Measurements from ENCODE around the gene ZNF714.

The ZNF714 gene

DNA sequence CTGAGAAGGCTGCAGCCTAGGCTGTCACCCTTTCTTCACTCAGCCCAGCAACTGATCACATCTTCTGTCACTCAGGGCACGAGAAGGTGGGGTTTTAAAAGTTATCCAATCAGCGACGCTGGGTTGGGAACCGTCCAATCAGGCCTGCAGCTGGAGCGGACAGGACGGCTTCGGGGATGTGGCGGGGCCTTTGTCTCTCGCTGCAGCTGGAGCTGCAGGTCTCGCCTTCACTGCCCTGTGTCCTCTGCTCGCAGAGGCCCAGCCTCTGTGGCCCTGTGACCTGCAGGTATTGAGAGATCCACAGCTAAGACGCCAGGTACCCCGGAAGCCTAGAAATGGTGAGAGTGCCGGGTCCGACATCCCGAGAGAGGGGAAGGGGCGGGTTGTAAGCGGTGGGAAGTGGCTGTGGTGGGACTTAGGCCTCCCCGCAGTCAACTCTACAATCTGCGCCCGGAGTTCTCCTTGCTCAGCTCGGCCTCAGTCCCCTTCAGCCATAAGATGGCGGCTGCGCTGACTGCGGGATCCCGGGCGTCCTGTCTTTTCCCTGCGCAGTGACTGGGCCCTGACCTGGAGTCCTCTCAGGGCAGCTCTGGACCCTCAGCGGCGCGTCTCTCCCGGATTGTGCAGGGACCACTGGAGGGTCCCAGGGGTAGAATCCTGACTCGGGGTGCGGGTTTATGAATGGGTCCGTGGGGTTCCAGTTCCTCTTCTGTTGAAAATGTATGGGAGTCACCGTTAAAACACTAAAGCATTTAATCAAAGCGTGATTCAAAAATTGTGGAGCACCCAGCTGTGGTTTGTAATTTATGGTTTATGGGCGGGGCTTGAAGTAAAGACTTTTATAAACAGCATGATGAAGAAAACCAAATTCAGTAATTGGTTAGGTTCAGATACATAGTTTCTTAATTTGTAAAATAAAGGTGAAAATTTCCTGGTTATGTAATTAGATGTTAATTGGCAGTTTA lies at the start of gene ZNF714:
Gene ZNF714, plus strand, starts transcription at position 193 of the 965 bp plus-strand sequence. CDS start 16,066 bp downstream, outside the sequence.
- DNase-seq, result peak; percentile 73

GRCh38 chr19:21045028-21045427 lies 37.0 kb upstream of the ZNF714 start:
- DNase-seq, result no peak

DNA sequence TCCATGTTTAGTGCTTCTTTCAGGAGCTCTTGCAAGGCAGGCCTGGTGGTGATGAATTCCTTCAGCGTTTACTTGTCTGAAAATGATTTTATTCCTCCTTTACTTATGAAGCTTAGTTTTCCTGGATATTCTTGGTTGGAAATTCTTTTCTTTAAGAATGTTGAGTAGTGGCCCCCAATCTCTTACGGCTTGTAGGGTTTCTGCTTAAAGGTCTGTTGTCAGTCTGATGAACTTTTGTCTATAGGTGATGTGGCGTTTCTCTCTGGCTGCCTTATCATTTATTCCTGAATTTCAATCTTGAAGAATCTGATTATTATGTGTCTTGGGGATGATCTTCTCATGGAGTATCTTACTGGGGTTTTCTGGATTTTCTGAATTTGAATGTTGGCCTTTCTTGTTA lies 35.5 kb upstream of the ZNF714 start:
- no peak for DNase-seq

DNA sequence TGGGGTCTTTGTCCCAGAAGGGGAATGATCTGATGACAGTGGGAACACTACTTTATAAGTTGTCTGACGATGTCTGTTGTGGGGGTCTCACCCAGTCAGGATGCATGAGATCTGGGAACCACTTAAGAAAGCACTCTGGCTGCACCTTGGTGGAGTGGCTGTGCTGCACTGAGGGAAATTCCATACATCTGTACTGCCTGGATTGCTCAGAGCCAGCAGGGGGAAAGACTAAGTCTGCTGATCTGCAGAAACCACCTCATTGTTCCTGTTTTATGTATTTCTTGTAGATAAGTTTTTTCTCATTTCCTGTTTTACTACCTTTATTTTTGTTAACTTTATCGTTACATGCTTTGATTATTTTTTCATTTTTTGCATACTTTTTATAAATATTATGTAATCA lies 34.3 kb upstream of the ZNF714 start:
- no peak for DNase-seq

DNA sequence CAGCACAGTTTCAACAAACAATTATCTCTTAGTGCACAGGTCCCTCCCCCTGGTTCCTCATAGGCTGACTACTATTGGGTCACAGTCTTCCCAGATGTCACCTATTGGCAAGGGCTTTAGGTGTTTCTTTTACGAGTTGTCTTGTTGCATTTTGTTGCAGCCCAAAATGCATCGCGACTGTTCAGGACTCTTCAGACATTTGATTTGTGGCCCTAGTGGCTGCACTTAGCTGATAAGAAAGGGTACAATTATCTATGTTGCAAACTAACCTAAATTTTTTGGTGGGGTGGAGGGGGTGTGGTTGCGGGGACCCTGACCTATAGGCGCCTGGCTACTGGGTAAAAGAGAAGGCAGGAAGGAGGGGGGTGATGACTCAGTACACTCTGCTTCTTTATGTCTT lies 29.1 kb upstream of the ZNF714 start:
- no peak for DNase-seq

GRCh38 chr19:21065336-21065735 lies 16.7 kb upstream of the ZNF714 start:
- no peak for DNase-seq

GRCh38 chr19:21084343-21084742 lies 2.3 kb downstream of the ZNF714 start:
- no peak for DNase-seq

GRCh38 chr19:21087871-21088270 lies 5.9 kb downstream of the ZNF714 start:
- no peak for DNase-seq

GRCh38 chr19:21092109-21092508 lies 10.1 kb downstream of the ZNF714 start:
- DNase-seq, result no peak

DNA sequence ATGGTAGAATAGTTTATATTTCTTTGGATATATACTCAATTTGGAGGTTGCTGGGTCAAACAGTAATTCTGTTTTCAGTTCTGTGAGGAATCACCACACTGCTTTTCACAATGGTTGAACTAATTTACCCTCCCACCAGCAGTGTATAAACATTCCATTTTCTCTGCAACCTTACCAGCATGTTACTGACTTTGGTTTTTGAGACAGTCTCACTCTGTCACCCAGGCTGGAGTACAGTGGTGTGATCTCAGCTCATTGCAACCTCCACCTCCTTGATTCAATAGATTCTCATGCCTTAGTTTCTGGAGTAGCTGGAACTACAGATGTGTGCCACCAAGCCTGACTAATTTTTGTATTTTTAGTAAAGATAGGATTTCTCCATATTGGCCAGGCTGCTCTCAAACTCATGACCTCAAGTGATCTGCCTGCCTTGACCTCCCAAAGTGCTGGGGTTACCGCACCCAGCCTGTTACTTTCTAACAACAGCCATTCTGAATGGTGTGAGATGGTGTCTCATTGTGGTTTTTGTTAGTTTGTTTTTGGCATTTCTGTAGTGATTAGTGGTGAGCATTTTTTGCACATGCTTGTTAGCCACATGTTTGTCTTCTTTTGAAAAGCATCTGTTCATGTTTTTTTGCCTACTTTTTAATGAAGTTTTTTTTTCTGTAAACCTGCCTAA lies 12.5 kb downstream of the ZNF714 start:
- no peak for DNase-seq

DNA sequence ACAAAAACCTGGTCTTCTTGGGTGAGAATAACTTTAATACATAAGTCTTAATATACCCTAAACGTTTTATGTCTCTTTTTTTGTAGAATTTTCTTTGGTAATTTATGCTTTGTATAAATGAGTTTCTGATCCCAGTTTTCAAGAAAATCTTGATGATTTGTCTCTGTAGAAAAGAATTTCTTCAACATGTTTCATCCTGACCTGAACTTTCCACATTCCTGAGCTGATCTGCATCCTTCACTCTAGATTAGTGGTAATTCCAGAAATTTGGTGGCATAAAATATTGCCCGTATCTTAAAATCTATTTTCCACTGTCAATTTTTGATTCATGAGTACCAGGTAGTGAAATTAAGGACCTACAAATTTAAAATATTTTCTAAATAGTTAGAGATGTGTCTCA lies 16.3 kb downstream of the ZNF714 start:
- DNase-seq, result no peak

DNA sequence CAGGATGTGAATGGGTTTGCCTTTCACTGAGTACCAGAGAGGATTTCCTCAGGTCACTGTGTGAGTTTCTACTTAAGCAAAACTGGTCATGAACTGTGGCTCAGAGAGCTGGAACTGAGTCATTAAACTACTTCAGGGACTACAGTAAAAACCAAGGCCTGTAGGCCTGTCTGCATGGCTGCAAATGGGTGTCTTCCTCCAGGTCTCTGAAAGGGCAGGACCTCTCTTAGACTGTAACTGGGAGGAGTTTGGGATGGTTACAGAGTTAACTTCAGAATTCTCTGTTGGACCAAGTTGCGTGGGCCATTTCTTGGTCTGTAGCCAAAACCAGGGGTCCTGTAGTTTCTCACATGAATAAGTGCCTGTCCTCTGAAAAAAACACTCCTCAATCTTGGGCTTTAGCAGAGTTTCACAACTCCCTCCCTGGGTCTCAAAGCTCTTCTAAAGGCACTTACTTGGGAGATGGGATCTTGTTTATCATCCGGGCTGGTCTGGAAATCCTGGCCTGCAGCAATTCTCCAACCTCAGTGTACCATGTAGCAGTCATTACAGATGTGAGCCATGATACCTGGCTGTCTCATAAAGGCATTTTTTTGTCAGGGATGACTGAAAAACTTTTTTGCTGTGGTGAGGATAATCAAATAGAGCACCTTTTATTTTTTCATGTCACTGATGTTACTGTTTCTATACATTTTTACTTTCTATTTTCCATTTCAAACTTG lies 19.7 kb downstream of the ZNF714 start:
- DNase-seq, result no peak

GRCh38 chr19:21109116-21109515 lies 27.1 kb downstream of the ZNF714 start:
- no peak for DNase-seq

DNA sequence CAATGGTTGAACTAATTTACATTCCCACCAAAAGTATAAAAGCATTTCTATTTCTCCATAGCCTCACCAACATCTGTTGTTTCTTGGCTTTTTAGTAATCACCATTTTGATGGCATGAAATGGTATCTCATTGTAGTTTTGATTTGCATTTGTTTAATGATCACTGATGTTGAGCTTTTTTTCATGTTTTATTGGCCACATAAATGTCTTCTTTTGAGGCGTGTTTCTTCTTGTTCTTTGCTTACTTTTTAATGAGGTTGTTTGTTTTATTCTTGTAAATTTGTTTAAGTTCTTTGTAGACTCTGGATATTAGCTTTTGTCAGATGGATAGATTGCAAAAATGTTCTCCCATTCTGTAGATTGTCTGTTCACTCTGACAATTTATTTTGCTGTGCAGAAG lies 28.2 kb downstream of the ZNF714 start:
- no peak for DNase-seq

- DNase-seq, result no peak
Measured at GRCh38 chr19:21115430-21115829, 33.4 kb downstream of the ZNF714 start.

- DNase-seq, result no peak
Measured at GRCh38 chr19:21117041-21117907, 35.3 kb downstream of the ZNF714 start.

DNA sequence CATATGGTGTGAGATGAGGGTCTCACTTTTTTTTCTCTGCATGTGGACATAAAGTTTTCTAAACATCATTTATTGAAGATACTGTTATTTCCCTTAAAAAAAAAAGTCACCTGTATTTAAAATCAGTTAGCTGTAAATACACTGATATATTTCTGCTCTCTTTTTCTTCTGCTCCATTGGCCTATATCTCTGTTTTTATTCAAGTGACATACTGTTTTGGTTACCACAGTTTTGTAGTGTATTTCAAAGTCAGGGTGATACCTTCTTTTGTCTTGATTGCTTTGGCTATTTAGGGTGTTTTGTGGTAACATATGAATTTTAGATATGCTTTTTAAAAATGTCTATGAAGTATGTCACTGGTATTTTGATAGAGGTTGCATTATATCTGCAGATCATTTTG lies 44.1 kb downstream of the ZNF714 start:
- DNase-seq, result no peak

GRCh38 chr19:21127001-21127400 lies 45.0 kb downstream of the ZNF714 start:
- no peak for DNase-seq

DNA sequence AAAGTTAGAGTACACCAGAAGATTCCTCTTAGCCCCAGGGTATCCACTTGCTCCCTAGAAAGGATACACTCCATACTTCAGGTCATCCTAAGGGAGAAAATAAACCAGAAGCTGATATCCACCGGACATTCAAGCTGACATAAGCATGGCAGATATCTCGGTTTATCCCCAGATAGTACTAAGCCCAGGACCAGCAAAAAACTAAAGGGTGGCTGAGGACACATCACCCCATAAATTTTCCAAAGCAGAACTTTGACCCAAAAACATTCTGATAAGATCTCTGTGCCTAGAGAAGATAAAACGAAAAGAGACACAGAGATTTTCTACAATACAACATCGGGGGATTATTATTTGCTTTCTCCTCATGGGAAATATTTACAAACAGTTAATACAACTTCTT lies 45.9 kb downstream of the ZNF714 start:
- DNase-seq, result no peak

DNA sequence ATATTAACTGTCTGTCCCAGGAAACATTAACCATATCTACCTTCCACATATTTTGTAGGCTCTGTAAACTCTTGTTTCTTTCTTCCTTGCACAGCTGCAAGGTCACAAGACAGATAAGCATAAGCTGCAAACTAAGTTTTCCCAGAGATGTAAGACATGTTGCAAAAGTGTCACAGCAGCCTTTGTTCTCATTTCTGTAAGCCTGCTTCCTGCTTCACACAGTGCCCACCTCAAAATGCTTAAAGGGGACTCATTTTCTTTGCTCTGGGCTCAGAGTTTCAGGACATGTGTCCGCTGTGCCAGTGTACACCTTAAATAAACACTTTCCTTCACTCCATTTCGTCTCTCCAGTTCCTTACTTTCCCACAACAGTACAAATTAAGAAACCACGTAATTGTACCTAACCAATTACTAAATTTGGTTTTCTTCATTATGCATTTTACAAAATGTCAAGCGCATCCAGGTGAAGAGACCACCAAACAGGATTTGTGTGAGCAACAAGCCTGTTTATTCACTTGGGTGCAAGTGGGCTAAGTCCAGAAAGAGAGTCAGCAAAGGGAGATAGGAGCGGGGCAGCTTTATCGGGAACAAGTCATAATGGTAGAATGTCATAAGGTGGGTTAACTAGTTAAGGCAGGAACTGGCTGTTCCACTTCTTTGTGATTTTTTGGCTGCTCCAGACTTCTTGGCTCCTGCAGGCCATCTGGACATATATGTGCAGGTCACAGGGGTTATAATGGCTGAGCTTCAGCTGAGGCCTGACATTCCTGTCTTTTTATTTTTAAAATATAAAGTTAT lies 47.1 kb downstream of the ZNF714 start:
- no peak for DNase-seq

- DNase-seq, result no peak
Measured at GRCh38 chr19:21130097-21130775, 48.2 kb downstream of the ZNF714 start.

All from NCI-H1092 (cell line).